H1 (cell line): Measurements from ENCODE around the gene SDHAF2. TPM values are rescaled to one million over a fixed set of nuclear protein-coding genes. Genes with fewer than 3 reads are reported as not detected.

Source experiments
- CTCF ChIA-PET: fragments of 300-600 bp; sonication (Branson Sonifier 250); formaldehyde crosslinking; loops from one replicate; lab custom pipeline; 2021; ENCODE audit not compliant: partially characterized antibody; lab: Charles Lee
- POLR2A ChIA-PET: fragments of 300-600 bp; sonication (Branson Sonifier 250); formaldehyde crosslinking; loops from one replicate; lab custom pipeline; 2021; ENCODE audit warnings: inconsistent platforms; ENCODE audit not compliant: partially characterized antibody; lab: Charles Lee
- DNase-seq, 2 experiments: peaks; one replicate each; pipeline versions ENCODE4 v3.0.0 to v3.0.0-alpha.2; 2010 to 2022; ENCODE audit warnings: low spot score in 2 of 2, low read depth in 1 of 2, mixed read lengths in 1 of 2
- FAIRE-seq: peaks from 2 replicates; lab custom pipeline; 2011; peaks lifted over from hg19 to GRCh38; lab: Jason Lieb, UNC
- H2AFZ ChIP-seq: 2 replicates; pipeline ENCODE4 v1.8.1; 2012; ENCODE audit warnings: low read length, inconsistent platforms
- H2AK5ac ChIP-seq: 2 replicates; pipeline ENCODE4 v1.6.1; 2013; ENCODE audit warnings: low read depth, low read length
- H2BK120ac ChIP-seq: replicated peaks from 2 replicates; pipeline ENCODE3; 2013; ENCODE audit warnings: low read depth, low read length, inconsistent platforms
- H2BK12ac ChIP-seq: 2 replicates; pipeline ENCODE4 v1.6.1; 2013; ENCODE audit warnings: low read depth, low read length
- H2BK15ac ChIP-seq: 2 replicates; pipeline ENCODE4 v1.6.1; 2013; ENCODE audit warnings: low read length
- H2BK20ac ChIP-seq: 2 replicates; pipeline ENCODE4 v1.6.1; 2013; ENCODE audit warnings: low read length
- H2BK5ac ChIP-seq: 2 replicates; pipeline ENCODE4 v1.6.1; 2013; ENCODE audit warnings: low read depth, low read length
- H3K14ac ChIP-seq: 2 replicates; pipeline ENCODE4 v1.6.1; 2013; ENCODE audit warnings: inconsistent platforms; ENCODE audit not compliant: insufficient read length
- H3K18ac ChIP-seq: 2 replicates; pipeline ENCODE4 v1.6.1; 2013; ENCODE audit warnings: low read length; ENCODE audit errors: extremely low read depth
- H3K23ac ChIP-seq: 2 replicates; pipeline ENCODE4 v1.6.1; 2013; ENCODE audit warnings: inconsistent platforms; ENCODE audit not compliant: insufficient read length
- H3K23me2 ChIP-seq: 2 replicates; pipeline ENCODE4 v1.6.1; 2013; ENCODE audit warnings: low read depth, low read length
- H3K27ac ChIP-seq: 2 replicates; pipeline ENCODE4 v1.6.1; 2011; ENCODE audit warnings: low read depth, low read length, inconsistent platforms
- H3K27me3 ChIP-seq, 4 experiments: replicated peaks in 1 of 4; 1 replicate in 1 of 4; 2 replicates in 3 of 4; pipeline versions ENCODE4 v1.6.1 to v1.8.1; 2011 to 2013; ENCODE audit warnings: low read length in 3 of 4, mild to moderate bottlenecking in 3 of 4, inconsistent platforms in 2 of 4, mixed read lengths in 2 of 4, moderate library complexity in 1 of 4; ENCODE audit not compliant: control insufficient read depth in 3 of 4, insufficient read depth in 3 of 4; ENCODE audit errors: extremely low read depth in 1 of 4
- H3K36me3 ChIP-seq, 4 experiments: 2 replicates each; pipeline versions ENCODE4 v1.6.1 to v1.8.1; 2011 to 2013; ENCODE audit warnings: mild to moderate bottlenecking in 4 of 4, low read length in 3 of 4, moderate library complexity in 2 of 4, control low read depth in 1 of 4, inconsistent platforms in 1 of 4; ENCODE audit not compliant: insufficient read depth in 4 of 4, control insufficient read depth in 2 of 4
- H3K4ac ChIP-seq: replicated peaks from 2 replicates; pipeline ENCODE3; 2013; ENCODE audit warnings: low read length, low read depth, mixed read lengths, inconsistent platforms; ENCODE audit not compliant: insufficient read length
- H3K4me1 ChIP-seq, 4 experiments: replicated peaks in 1 of 4; 1 replicate in 1 of 4; 2 replicates in 3 of 4; pipeline versions ENCODE4 v1.6.1 to v1.8.1; 2011 to 2013; ENCODE audit warnings: low read length in 3 of 4, inconsistent platforms in 2 of 4, mixed read lengths in 1 of 4; ENCODE audit not compliant: insufficient read depth in 4 of 4, control insufficient read depth in 3 of 4
- H3K4me2 ChIP-seq, 2 experiments: 2 replicates each; pipeline versions ENCODE4 v1.6.1 to v1.8.1; 2011 to 2013; ENCODE audit warnings: low read depth in 2 of 2, low read length in 2 of 2, control low read depth in 1 of 2, inconsistent platforms in 1 of 2, mild to moderate bottlenecking in 1 of 2; ENCODE audit not compliant: insufficient read depth in 1 of 2
- H3K4me3 ChIP-seq, 4 experiments: fragments of 200-600, 300-600 bp in 1 of 4; sonication (generic), shearing (Covaris generic), sonication (Bioruptor Twin) in 1 of 4; 2 replicates each; pipeline versions ENCODE4 v1.5.1 to v1.8.1; 2011 to 2016; ENCODE audit warnings: low read length in 4 of 4, low read depth in 3 of 4, control low read depth in 2 of 4, inconsistent platforms in 2 of 4, mild to moderate bottlenecking in 2 of 4, mixed read lengths in 1 of 4, moderate library complexity in 1 of 4; ENCODE audit not compliant: insufficient read depth in 2 of 4; ENCODE audit errors: extremely low read depth in 1 of 4
- H3K56ac ChIP-seq: replicated peaks from 2 replicates; pipeline ENCODE3; 2013; ENCODE audit warnings: low read depth, mild to moderate bottlenecking, mixed read lengths, low read length, inconsistent platforms; ENCODE audit not compliant: insufficient read length
- H3K79me1 ChIP-seq: 2 replicates; pipeline ENCODE4 v1.6.1; 2013; ENCODE audit warnings: low read depth, low read length, control low read depth
- H3K79me2 ChIP-seq, 2 experiments: 2 replicates each; pipeline versions ENCODE4 v1.6.1 to v1.8.1; 2012 to 2013; ENCODE audit warnings: low read length in 2 of 2, mild to moderate bottlenecking in 2 of 2, inconsistent platforms in 1 of 2; ENCODE audit not compliant: insufficient read depth in 2 of 2, control insufficient read depth in 1 of 2
- H3K9ac ChIP-seq, 4 experiments: replicated peaks in 1 of 4; 1 replicate in 1 of 4; 2 replicates in 3 of 4; pipeline versions ENCODE4 v1.6.1 to v1.8.1; 2011 to 2013; ENCODE audit warnings: low read depth in 3 of 4, low read length in 3 of 4, control low read depth in 2 of 4, mild to moderate bottlenecking in 2 of 4, moderate library complexity in 2 of 4, inconsistent platforms in 1 of 4; ENCODE audit errors: extremely low read depth in 1 of 4
- H3K9me3 ChIP-seq, 2 experiments: 2 replicates each; pipeline versions ENCODE4 v1.6.1 to v1.8.1; 2012 to 2013; ENCODE audit warnings: mild to moderate bottlenecking in 2 of 2, moderate library complexity in 2 of 2, control low read depth in 1 of 2, inconsistent platforms in 1 of 2, low read depth in 1 of 2, low read length in 1 of 2, mixed read lengths in 1 of 2; ENCODE audit not compliant: insufficient read depth in 2 of 2
- H4K20me1 ChIP-seq, 2 experiments: replicated peaks in 1 of 2; 2 replicates each; pipeline versions ENCODE3 to v1.8.1; 2011 to 2013; ENCODE audit warnings: inconsistent platforms in 2 of 2, low read length in 2 of 2, mild to moderate bottlenecking in 1 of 2; ENCODE audit not compliant: insufficient read depth in 2 of 2, control insufficient read depth in 1 of 2
- H4K5ac ChIP-seq: 2 replicates; pipeline ENCODE4 v1.6.1; 2013; ENCODE audit warnings: low read length, low read depth, mixed read lengths, inconsistent platforms; ENCODE audit not compliant: insufficient read length
- H4K8ac ChIP-seq: 2 replicates; pipeline ENCODE4 v1.8.0; 2013; ENCODE audit warnings: mild to moderate bottlenecking, moderate library complexity, low read length, inconsistent platforms; ENCODE audit not compliant: insufficient read depth; ENCODE audit errors: extremely low read depth
- H4K91ac ChIP-seq: replicated peaks from 2 replicates; pipeline ENCODE3; 2013; ENCODE audit warnings: low read length, mixed read lengths, inconsistent platforms; ENCODE audit not compliant: insufficient read length
- CEBPB ChIP-seq: IDR thresholded peaks from 2 replicates; pipeline ENCODE4 v1.6.1; 2012; ENCODE audit warnings: low read depth, low read length
- HDAC2 ChIP-seq, 2 experiments: fragments of 300-600 bp in 1 of 2; sonication (generic) in 1 of 2; IDR thresholded peaks; 2 replicates each; pipeline ENCODE4 v1.6.1; 2011 to 2012; ENCODE audit warnings: low read depth in 2 of 2, low read length in 2 of 2, mild to moderate bottlenecking in 2 of 2, moderate library complexity in 2 of 2, borderline replicate concordance in 1 of 2, inconsistent platforms in 1 of 2
- HDAC6 ChIP-seq: IDR thresholded peaks from one replicate; pipeline ENCODE4 v1.7.1; 2012; ENCODE audit warnings: low read depth, mild to moderate bottlenecking, inconsistent platforms, low read length, moderate library complexity
- KDM1A ChIP-seq: fragments of 200-600, 300-600 bp; sonication (generic); IDR thresholded peaks from 2 replicates; pipeline ENCODE4 v1.7.1; 2016; ENCODE audit warnings: mild to moderate bottlenecking, low read length, borderline replicate concordance
- MAFK ChIP-seq: IDR thresholded peaks from 2 replicates; pipeline ENCODE4 v1.6.1; 2012; ENCODE audit warnings: low read depth, mild to moderate bottlenecking, improper control_type of control experiment, low read length
- NANOG ChIP-seq: IDR thresholded peaks from 2 replicates; pipeline ENCODE4 v1.6.1; 2011; ENCODE audit warnings: low read length, low read depth, mild to moderate bottlenecking, inconsistent platforms; ENCODE audit not compliant: insufficient read depth, poor library complexity, severe bottlenecking
- POU5F1 ChIP-seq: IDR thresholded peaks from 2 replicates; pipeline ENCODE4 v1.6.1; 2011; ENCODE audit warnings: low read depth, mild to moderate bottlenecking, low read length, moderate library complexity
- RBBP5 ChIP-seq: IDR thresholded peaks from 2 replicates; pipeline ENCODE4 v1.7.1; 2012; ENCODE audit warnings: low read depth, mild to moderate bottlenecking, inconsistent platforms, low read length, moderate library complexity, borderline replicate concordance
- SIN3A ChIP-seq, 2 experiments: IDR thresholded peaks in 1 of 2; conservative IDR thresholded peaks in 1 of 2; 2 replicates each; pipeline ENCODE4 v1.6.1; 2011 to 2012; ENCODE audit warnings: low read length in 2 of 2, improper control_type of control experiment in 1 of 2, low read depth in 1 of 2, mild to moderate bottlenecking in 1 of 2
- SIX5 ChIP-seq: IDR thresholded peaks from 2 replicates; pipeline ENCODE4 v1.6.1; 2011; ENCODE audit warnings: mild to moderate bottlenecking, low read depth, low read length
- USF2 ChIP-seq: IDR thresholded peaks from 2 replicates; pipeline ENCODE4 v1.6.1; 2011; ENCODE audit warnings: low read length, improper control_type of control experiment
- YY1 ChIP-seq: IDR thresholded peaks from 2 replicates; pipeline ENCODE4 v1.6.1; 2011; ENCODE audit warnings: low read depth, mild to moderate bottlenecking, low read length
- WGBS, 2 experiments: shearing (Covaris generic) in 1 of 2; methylation state at CpG; one replicate each; pipeline versions ENCODE4 v1.1.6 to v1.1.7; 2013 to 2015; ENCODE audit warnings: low lambda C conversion rate in 2 of 2, mixed read lengths in 2 of 2, inconsistent platforms in 1 of 2, low coverage in 1 of 2, missing lambda C conversion rate in 1 of 2; ENCODE audit not compliant: insufficient replicate concordance in 2 of 2, insufficient coverage in 1 of 2, insufficient read length in 1 of 2; ENCODE audit errors: extremely low coverage in 1 of 2, missing lambda C conversion rate in 1 of 2; 5-methylcytosine and 5-hydroxymethylcytosine counted together
- polyA plus RNA-seq, 7 experiments: library from polyadenylated mRNA; depleted of rRNA in 3 of 7; stranded (reverse) in 5 of 7; unstranded in 2 of 7; fragments of >200 nt in 5 of 7; fragments of 200-250 nt in 2 of 7; gene quantifications; 1 replicate in 5 of 7; 2 replicates in 1 of 7; 4 replicates in 1 of 7; pipeline versions ENCODE4 v1.2.1 to v1.2.3, GENCODE V29; 2011 to 2013; ENCODE audit warnings: missing spikeins in 2 of 7, mixed read lengths in 2 of 7
- total RNA-seq: library from RNA; stranded (reverse); fragmentation: NEBNext Ultra II Directional; extraction: Animal tissue kit (Norgen Biotek cat#: 25700); gene quantifications from 2 replicates; pipeline ENCODE4 v1.2.1, GENCODE V29; 2021

SDHAF2 gene
- total and polyA plus RNA-seq, 2 of the 8 experiments (the other 6 are each of a cell fraction or from before 2014, with no cell fraction given): 41.0 to 114 TPM

- 74% methylated on average over 2 of the region's 3 CpGs; no CpG with 5 or more reads in 1 of the 2 experiments for WGBS, 2 experiments
- H3K14ac ChIP-seq: no peak overlapping the region
- H3K9ac ChIP-seq: no peak overlapping the region
- H4K91ac ChIP-seq: no peak overlapping the region
- no peak overlapping the region for H2BK15ac ChIP-seq
- H2AK5ac ChIP-seq: no peak overlapping the region
- H3K79me2 ChIP-seq: peaks cover 0 to 13% of the 10 kb centered on the region in 2 experiments; a peak in 2 of 4 replicates
- H2BK20ac ChIP-seq: no peak overlapping the region
- no peak overlapping the region for H2BK5ac ChIP-seq
- H3K79me1 ChIP-seq: peaks cover 7% of the 10 kb centered on the region
- H4K20me1 ChIP-seq: peaks cover 1 to 16% of the 10 kb centered on the region in 2 experiments
- H2BK120ac ChIP-seq: no peak overlapping the region
- H3K18ac ChIP-seq: no peak overlapping the region
- H3K9me3 ChIP-seq: no peaks in the 10 kb centered on the region
- FAIRE-seq (no peak), DNase-seq (no peak)
- CTCF ChIA-PET: no interaction called here
- H3K23me2 ChIP-seq: no peaks in the 10 kb centered on the region
- no peak overlapping the region for H3K27ac ChIP-seq
- peaks cover 50 to 98% (median 83%) of the 10 kb centered on the region in 4 experiments for H3K36me3 ChIP-seq
- H3K23ac ChIP-seq: no peak overlapping the region
- H2AFZ ChIP-seq: no peak overlapping the region
- POLR2A ChIA-PET: interaction anchor here (0.6 to 11.2 kb wide), 6 partner anchors 11 to 584 kb away, joined by 3 to 94 read pairs (median 3); partner anchors contain the start of genes CPSF7 and SDHAF2
- H3K4ac ChIP-seq: no peak overlapping the region
- no peak overlapping the region for H3K56ac ChIP-seq
- H4K5ac ChIP-seq: no peak overlapping the region
- no peaks in the 10 kb centered on the region for H3K27me3 ChIP-seq
- no peaks in the 10 kb centered on the region for H3K4me1 ChIP-seq
- no peak overlapping the region for H4K8ac ChIP-seq
- H2BK12ac ChIP-seq: no peak overlapping the region
- H3K4me3 ChIP-seq: no peak overlapping the region
- H3K4me2 ChIP-seq: no peak overlapping the region
- no peak for TF ChIP-seq MAFK
- TF ChIP-seq SIN3A (conservative IDR thresholded peaks at IDR 0.05 in 1 of 2, IDR thresholded peaks at IDR 0.05 in 1 of 2; ENCODE audit: low read depth in 1 of 2, low read length in 2 of 2): no peak
- TF ChIP-seq RBBP5: no peak
- TF ChIP-seq CEBPB: no peak
- TF ChIP-seq HDAC2 (IDR thresholded peaks at IDR 0.05; ENCODE audit: borderline replicate concordance in 1 of 2, low read depth in 2 of 2, low read length in 2 of 2): no peak
- no peak for TF ChIP-seq HDAC6
- no peak for TF ChIP-seq SIX5
- TF ChIP-seq KDM1A: no peak
- no peak for TF ChIP-seq POU5F1
- TF ChIP-seq USF2: no peak
- no peak for TF ChIP-seq NANOG
- no peak for TF ChIP-seq YY1
Measured at GRCh38 chr11:61413496-61413895, 16.4 kb upstream of the SDHAF2 start.
